ENCODE measurements around the gene AATK. TPM values are rescaled to one million over a fixed set of nuclear protein-coding genes. Genes with fewer than 3 reads are reported as not detected.

AATK gene
- total RNA-seq, 1 experiment from 2014 or later, result not detected

DNA sequence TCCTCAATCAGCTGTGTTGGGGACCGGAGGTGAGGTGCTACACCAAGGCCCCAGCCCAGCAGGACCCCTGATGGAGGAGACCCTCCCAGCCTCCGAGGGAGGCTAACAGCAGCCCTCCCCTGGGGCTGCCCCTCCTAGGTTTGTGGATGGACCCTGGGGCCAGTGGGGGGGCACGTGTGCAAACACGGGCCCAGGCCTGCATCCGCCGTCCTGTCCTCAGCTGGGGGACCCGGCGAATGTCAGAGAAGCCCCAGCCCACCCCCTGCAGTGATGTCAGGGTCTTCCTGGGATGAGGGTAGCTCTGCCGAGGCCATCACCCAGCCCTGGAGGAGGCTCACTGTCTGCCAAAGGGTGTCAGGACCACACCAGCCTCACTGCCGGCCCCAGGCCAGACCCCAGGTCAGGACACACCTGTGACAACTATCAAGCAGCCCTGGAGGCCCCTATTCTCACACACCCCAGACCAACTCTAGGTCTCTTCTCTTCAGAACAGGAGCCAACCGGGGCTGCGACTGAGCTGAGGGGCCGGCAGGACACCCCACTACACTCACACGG is 30.0 kb upstream of the AATK start:
- Mint-ChIP-seq H3K36me3 (ENCODE audit: insufficient read depth, unreplicated experiment) (peaks cover 3% of the 10 kb centered on the region), H3K27ac (ENCODE audit: unreplicated experiment) (no peak overlapping the region), H3K27me3 (ENCODE audit: unreplicated experiment) (no peaks in the 10 kb centered on the region), H3K4me3 (ENCODE audit: low read depth, unreplicated experiment) (no peak overlapping the region), H3K9me3 (ENCODE audit: low read depth, unreplicated experiment) (no peaks in the 10 kb centered on the region), H3K4me1 (ENCODE audit: low read depth, unreplicated experiment) (no peaks in the 10 kb centered on the region)
- TF ChIP-seq, protein P1, sequence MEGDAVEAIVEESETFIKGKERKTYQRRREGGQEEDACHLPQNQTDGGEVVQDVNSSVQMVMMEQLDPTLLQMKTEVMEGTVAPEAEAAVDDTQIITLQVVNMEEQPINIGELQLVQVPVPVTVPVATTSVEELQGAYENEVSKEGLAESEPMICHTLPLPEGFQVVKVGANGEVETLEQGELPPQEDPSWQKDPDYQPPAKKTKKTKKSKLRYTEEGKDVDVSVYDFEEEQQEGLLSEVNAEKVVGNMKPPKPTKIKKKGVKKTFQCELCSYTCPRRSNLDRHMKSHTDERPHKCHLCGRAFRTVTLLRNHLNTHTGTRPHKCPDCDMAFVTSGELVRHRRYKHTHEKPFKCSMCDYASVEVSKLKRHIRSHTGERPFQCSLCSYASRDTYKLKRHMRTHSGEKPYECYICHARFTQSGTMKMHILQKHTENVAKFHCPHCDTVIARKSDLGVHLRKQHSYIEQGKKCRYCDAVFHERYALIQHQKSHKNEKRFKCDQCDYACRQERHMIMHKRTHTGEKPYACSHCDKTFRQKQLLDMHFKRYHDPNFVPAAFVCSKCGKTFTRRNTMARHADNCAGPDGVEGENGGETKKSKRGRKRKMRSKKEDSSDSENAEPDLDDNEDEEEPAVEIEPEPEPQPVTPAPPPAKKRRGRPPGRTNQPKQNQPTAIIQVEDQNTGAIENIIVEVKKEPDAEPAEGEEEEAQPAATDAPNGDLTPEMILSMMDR (IDR thresholded peaks at IDR 0.05; ENCODE audit: unreplicated experiment), result no peak
- CTCF ChIA-PET, result interaction anchor here (0.6 to 0.7 kb wide), 3 partner anchors 10 to 251 kb away, joined by 3 to 10 read pairs (median 3); no protein-coding TSS in a partner anchor
- intact Hi-C loops (cut with micrococcal nuclease; ENCODE audit: unreplicated experiment), result no loop called here
- BruUV-seq (replicated peaks), result no TSS peak
- no peak for DNase-seq

- CTCF ChIA-PET, result interaction anchor here (0.5 to 0.7 kb wide), 3 partner anchors 10 to 1573 kb away, joined by 3 to 10 read pairs (median 5); no protein-coding TSS in a partner anchor
- TF ChIP-seq, protein P1 (IDR thresholded peaks at IDR 0.05; ENCODE audit: unreplicated experiment), result no peak
- intact Hi-C loops (cut with micrococcal nuclease; ENCODE audit: unreplicated experiment), result no loop called here
- Mint-ChIP-seq H3K27me3 (ENCODE audit: unreplicated experiment) (no peaks in the 10 kb centered on the region), H3K36me3 (ENCODE audit: insufficient read depth, unreplicated experiment) (peaks cover 4% of the 10 kb centered on the region), H3K27ac (ENCODE audit: unreplicated experiment) (no peak overlapping the region), H3K4me1 (ENCODE audit: low read depth, unreplicated experiment) (no peaks in the 10 kb centered on the region), H3K4me3 (ENCODE audit: low read depth, unreplicated experiment) (no peak overlapping the region), H3K9me3 (ENCODE audit: low read depth, unreplicated experiment) (no peaks in the 10 kb centered on the region)
- no TSS peak for BruUV-seq (replicated peaks)
- no peak for DNase-seq
Observed at GRCh38 chr17:81194941-81195901, 29.2 kb upstream of the AATK start.

DNA sequence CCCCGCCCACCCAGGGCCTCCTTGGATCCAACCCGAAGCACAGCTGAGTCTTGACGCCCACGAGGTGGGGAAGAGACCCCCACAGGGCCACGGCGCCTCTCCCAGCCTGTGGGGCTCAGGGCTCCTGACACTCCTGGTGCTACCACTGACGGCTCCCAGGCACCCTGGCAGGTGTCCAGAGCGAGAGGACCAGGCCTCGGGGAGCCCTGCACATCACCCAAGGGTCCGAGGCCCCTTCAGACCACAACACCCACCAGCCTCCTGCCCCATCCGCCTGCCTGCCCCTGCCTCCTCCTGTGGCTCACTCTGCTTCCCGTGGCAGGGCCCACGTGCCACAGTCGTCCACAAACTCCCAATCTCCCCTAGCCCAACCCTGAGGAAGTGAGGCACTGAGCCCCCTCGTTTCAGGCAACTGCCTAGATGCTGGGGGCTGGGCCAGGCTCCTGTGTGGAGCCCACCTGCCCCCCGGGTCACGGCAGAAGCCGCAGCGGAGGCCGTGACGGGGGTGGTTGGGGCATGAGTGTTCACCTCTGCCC is 28.3 kb upstream of the AATK start:
- intact Hi-C loops (cut with micrococcal nuclease; ENCODE audit: unreplicated experiment), result no loop called here
- TF ChIP-seq, protein P1 (IDR thresholded peaks at IDR 0.05; ENCODE audit: unreplicated experiment), result no peak
- no peaks in the 10 kb centered on the region for H3K4me1 Mint-ChIP-seq (ENCODE audit: low read depth, unreplicated experiment)
- peaks cover 4% of the 10 kb centered on the region for H3K36me3 Mint-ChIP-seq (ENCODE audit: insufficient read depth, unreplicated experiment)
- no peak for DNase-seq
- no peak overlapping the region for H3K27ac Mint-ChIP-seq (ENCODE audit: unreplicated experiment)
- no peaks in the 10 kb centered on the region for H3K9me3 Mint-ChIP-seq (ENCODE audit: low read depth, unreplicated experiment)
- H3K27me3 Mint-ChIP-seq (ENCODE audit: unreplicated experiment), result no peaks in the 10 kb centered on the region
- BruUV-seq (replicated peaks), result no TSS peak
- CTCF ChIA-PET, result no interaction called here
- H3K4me3 Mint-ChIP-seq (ENCODE audit: low read depth, unreplicated experiment), result no peak overlapping the region

DNA sequence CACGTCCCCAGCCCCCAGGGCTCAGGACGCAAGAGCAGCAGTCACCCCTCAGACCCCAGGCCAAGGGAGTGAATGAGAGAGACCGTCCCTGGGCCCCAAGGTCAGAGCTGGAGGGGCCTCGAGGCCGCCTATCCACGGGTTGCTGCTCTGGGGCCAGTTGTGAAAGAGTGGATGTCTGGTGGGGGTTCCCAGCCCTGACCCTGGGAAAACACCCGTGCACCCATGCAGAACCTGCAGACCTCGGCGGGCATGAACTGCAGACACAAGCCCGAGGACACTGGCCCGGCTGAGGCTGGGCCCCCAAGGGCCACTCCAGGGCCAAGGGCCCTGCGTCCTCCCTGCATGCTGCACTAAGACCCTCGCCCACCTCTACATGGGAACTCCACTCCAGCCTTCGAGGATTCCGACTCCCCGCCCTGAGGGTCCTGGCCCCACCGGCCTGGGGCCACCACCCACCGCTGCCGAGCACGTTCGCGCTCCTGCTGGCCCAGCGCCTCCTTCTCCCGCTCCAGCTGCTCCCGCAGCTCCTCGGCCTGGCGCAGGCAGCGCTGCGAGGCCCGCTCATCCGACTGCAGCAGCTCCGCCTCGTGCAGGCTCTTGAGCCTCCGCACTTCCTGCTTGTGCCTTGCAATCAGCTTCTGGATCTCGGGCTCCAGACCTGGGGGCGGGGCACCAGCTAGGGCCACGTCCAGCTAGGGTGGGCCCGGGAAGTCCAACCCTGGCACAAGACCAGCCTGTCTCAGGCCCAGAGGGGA is 27.6 kb upstream of the AATK start:
- Mint-ChIP-seq H3K36me3 (ENCODE audit: insufficient read depth, unreplicated experiment) (peaks cover 4% of the 10 kb centered on the region), H3K4me1 (ENCODE audit: low read depth, unreplicated experiment) (no peaks in the 10 kb centered on the region), H3K9me3 (ENCODE audit: low read depth, unreplicated experiment) (no peaks in the 10 kb centered on the region), H3K27ac (ENCODE audit: unreplicated experiment) (no peak overlapping the region), H3K27me3 (ENCODE audit: unreplicated experiment) (no peaks in the 10 kb centered on the region), H3K4me3 (ENCODE audit: low read depth, unreplicated experiment) (no peak overlapping the region)
- CTCF ChIA-PET, result no interaction called here
- no peak for DNase-seq
- BruUV-seq (replicated peaks), result no TSS peak
- TF ChIP-seq, protein P1 (IDR thresholded peaks at IDR 0.05; ENCODE audit: unreplicated experiment), result no peak
- intact Hi-C loops (cut with micrococcal nuclease; ENCODE audit: unreplicated experiment), result no loop called here
